ENCODE measurements around the gene NHLRC2. TPM values are rescaled to one million over a fixed set of nuclear protein-coding genes. Genes with fewer than 3 reads are reported as not detected.
A peak's percentile ranks its signal among the peaks of the same experiment; 100 is the strongest.

Gene NHLRC2
- total and polyA plus RNA-seq, 2 of the 13 experiments (the other 11 are each of a cell fraction or from before 2014, with no cell fraction given) = 7.6 to 12.7 TPM

DNA sequence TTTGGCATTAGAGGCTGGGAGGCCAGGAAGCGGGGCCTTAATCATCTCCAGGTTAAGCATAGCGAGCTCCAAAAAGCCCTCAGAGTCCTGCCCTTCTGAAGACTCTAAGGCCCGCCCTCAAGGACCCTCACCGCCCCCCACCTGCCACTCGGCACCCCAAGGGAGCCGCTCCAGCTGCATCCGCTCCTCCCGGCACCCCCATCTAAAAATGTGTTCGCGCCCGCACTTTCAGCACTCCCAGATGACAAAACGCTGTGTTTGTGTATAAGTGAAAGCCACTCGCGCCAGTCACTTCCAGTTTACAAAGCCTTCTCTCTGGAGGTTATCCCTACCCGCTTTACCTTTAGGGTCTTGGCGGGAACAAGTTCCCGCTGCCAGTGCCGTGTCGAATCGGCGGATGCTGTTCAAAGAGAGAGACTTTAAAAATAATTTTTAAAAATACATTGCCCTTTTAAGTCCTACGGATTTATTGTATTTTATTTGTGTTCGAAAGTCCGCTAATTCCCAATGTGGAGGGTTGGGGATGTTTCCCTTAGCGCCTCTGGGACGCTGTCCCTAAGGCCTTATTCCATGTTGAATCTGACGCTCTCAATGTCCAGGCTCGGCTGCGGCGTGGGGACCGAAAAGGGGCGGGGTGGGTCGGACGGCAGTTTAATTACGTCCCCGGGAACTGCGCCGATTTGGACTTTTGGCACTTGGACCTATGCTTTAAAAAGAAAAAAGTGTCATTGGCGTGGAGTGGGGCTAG lies at the start of gene NHLRC2, which contains the start of gene DCLRE1A (continued):
- TF ChIP-seq, protein P1, sequence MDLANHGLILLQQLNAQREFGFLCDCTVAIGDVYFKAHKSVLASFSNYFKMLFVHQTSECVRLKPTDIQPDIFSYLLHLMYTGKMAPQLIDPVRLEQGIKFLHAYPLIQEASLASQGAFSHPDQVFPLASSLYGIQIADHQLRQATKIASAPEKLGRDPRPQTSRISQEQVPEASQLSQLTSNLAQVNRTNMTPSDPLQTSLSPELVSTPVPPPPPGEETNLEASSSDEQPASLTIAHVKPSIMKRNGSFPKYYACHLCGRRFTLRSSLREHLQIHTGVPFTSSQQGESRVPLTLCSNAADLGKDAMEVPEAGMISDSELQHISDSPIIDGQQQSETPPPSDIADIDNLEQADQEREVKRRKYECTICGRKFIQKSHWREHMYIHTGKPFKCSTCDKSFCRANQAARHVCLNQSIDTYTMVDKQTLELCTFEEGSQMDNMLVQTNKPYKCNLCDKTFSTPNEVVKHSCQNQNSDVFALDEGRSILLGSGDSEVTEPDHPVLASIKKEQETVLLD (CRISPR knock-in tag; IDR thresholded peaks at IDR 0.05; ENCODE audit: low read depth) = 0 out of 2 replicates have a peak, but pooled peaks have one; percentile 3
- TF ChIP-seq ZNF75D (CRISPR knock-in tag; IDR thresholded peaks at IDR 0.05; ENCODE audit: borderline replicate concordance) (0 out of 2 replicates have a peak, but pooled peaks have one; percentile 13), EEA1 (CRISPR knock-in tag; IDR thresholded peaks at IDR 0.05; ENCODE audit: borderline replicate concordance) (0 out of 2 replicates have a peak, but pooled peaks have one; percentile 19), ZBTB8A (CRISPR knock-in tag; IDR thresholded peaks at IDR 0.05; ENCODE audit: borderline replicate concordance, low read depth) (peak; percentile 87; the same call in 1 of the 2 replicates), ZSCAN9 (CRISPR knock-in tag; IDR thresholded peaks at IDR 0.05; ENCODE audit: borderline replicate concordance) (no peak), KDM1A (CRISPR knock-in tag; IDR thresholded peaks at IDR 0.05) (no peak), ZNF264 (CRISPR knock-in tag; IDR thresholded peaks at IDR 0.05) (0 out of 2 replicates have a peak, but pooled peaks have one; percentile 7), KAT7 (CRISPR knock-in tag; IDR thresholded peaks at IDR 0.05; ENCODE audit: borderline replicate concordance) (0 out of 2 replicates have a peak, but pooled peaks have one; percentile 1), DMAP1 (CRISPR knock-in tag; IDR thresholded peaks at IDR 0.05) (peak; percentile 81), ZNF383 (CRISPR knock-in tag; IDR thresholded peaks at IDR 0.05; ENCODE audit: borderline replicate concordance) (no peak), MXI1 (IDR thresholded peaks at IDR 0.05; ENCODE audit: borderline replicate concordance, low read depth, low read length) (peak; percentile 55; the same call in 2 of the 3 replicates)
- TF ChIP-seq, protein P2, sequence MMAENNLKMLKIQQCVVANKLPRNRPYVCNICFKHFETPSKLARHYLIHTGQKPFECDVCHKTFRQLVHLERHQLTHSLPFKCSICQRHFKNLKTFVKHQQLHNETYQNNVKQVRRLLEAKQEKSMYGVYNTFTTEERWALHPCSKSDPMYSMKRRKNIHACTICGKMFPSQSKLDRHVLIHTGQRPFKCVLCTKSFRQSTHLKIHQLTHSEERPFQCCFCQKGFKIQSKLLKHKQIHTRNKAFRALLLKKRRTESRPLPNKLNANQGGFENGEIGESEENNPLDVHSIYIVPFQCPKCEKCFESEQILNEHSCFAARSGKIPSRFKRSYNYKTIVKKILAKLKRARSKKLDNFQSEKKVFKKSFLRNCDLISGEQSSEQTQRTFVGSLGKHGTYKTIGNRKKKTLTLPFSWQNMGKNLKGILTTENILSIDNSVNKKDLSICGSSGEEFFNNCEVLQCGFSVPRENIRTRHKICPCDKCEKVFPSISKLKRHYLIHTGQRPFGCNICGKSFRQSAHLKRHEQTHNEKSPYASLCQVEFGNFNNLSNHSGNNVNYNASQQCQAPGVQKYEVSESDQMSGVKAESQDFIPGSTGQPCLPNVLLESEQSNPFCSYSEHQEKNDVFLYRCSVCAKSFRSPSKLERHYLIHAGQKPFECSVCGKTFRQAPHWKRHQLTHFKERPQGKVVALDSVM (CRISPR knock-in tag; IDR thresholded peaks at IDR 0.05) = peak; percentile 44; the same call in 1 of the 2 replicates
- TF ChIP-seq, protein P3, sequence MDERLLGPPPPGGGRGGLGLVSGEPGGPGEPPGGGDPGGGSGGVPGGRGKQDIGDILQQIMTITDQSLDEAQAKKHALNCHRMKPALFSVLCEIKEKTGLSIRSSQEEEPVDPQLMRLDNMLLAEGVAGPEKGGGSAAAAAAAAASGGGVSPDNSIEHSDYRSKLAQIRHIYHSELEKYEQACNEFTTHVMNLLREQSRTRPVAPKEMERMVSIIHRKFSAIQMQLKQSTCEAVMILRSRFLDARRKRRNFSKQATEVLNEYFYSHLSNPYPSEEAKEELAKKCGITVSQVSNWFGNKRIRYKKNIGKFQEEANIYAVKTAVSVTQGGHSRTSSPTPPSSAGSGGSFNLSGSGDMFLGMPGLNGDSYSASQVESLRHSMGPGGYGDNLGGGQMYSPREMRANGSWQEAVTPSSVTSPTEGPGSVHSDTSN (CRISPR knock-in tag; IDR thresholded peaks at IDR 0.05) = no peak
- TF ChIP-seq, protein P4, sequence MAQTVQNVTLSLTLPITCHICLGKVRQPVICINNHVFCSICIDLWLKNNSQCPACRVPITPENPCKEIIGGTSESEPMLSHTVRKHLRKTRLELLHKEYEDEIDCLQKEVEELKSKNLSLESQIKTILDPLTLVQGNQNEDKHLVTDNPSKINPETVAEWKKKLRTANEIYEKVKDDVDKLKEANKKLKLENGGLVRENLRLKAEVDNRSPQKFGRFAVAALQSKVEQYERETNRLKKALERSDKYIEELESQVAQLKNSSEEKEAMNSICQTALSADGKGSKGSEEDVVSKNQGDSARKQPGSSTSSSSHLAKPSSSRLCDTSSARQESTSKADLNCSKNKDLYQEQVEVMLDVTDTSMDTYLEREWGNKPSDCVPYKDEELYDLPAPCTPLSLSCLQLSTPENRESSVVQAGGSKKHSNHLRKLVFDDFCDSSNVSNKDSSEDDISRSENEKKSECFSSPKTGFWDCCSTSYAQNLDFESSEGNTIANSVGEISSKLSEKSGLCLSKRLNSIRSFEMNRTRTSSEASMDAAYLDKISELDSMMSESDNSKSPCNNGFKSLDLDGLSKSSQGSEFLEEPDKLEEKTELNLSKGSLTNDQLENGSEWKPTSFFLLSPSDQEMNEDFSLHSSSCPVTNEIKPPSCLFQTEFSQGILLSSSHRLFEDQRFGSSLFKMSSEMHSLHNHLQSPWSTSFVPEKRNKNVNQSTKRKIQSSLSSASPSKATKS (CRISPR knock-in tag; IDR thresholded peaks at IDR 0.05) = peak; percentile 77; the same call in 1 of the 2 replicates
- TF ChIP-seq, protein P5, sequence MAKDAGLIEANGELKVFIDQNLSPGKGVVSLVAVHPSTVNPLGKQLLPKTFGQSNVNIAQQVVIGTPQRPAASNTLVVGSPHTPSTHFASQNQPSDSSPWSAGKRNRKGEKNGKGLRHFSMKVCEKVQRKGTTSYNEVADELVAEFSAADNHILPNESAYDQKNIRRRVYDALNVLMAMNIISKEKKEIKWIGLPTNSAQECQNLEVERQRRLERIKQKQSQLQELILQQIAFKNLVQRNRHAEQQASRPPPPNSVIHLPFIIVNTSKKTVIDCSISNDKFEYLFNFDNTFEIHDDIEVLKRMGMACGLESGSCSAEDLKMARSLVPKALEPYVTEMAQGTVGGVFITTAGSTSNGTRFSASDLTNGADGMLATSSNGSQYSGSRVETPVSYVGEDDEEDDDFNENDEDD (CRISPR knock-in tag; IDR thresholded peaks at IDR 0.05; ENCODE audit: borderline replicate concordance) = peak; percentile 93; the same call in 1 of the 2 replicates
- TF ChIP-seq, protein P6, sequence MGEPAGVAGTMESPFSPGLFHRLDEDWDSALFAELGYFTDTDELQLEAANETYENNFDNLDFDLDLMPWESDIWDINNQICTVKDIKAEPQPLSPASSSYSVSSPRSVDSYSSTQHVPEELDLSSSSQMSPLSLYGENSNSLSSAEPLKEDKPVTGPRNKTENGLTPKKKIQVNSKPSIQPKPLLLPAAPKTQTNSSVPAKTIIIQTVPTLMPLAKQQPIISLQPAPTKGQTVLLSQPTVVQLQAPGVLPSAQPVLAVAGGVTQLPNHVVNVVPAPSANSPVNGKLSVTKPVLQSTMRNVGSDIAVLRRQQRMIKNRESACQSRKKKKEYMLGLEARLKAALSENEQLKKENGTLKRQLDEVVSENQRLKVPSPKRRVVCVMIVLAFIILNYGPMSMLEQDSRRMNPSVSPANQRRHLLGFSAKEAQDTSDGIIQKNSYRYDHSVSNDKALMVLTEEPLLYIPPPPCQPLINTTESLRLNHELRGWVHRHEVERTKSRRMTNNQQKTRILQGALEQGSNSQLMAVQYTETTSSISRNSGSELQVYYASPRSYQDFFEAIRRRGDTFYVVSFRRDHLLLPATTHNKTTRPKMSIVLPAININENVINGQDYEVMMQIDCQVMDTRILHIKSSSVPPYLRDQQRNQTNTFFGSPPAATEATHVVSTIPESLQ (CRISPR knock-in tag; conservative IDR thresholded peaks at IDR 0.05) = 0 out of 2 replicates have a peak, but pooled peaks have one; percentile 57
- TF ChIP-seq, protein P7, sequence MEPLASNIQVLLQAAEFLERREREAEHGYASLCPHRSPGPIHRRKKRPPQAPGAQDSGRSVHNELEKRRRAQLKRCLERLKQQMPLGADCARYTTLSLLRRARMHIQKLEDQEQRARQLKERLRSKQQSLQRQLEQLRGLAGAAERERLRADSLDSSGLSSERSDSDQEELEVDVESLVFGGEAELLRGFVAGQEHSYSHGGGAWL (CRISPR knock-in tag; IDR thresholded peaks at IDR 0.05) = 0 out of 2 replicates have a peak, but pooled peaks have one; percentile 2
